ENCODE measurements around the gene DCLK1. TPM values are rescaled to one million over a fixed set of nuclear protein-coding genes. Genes with fewer than 3 reads are reported as not detected.

The DCLK1 gene
- total RNA-seq, 1 experiment from 2014 or later: 0.10 TPM

DNA sequence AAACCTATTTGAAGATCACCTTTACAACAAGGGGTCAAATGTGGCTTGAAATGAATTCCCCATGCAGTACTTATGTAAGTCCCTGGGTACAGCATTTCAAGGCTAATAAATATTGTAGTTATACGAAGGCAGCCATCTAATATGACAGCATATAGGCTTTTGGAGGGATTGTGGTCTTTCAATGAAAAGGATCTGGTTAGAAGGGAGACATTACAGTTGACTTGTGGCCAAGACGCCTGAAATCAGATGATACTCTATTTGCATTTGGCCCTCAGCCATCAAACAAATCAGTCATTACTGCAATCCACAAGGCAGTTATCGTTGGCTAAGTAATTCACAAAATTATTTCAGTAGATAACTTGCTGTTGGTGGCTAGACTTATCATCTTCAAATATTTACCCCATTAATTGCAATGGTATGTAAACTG, 242.7 kb downstream of the DCLK1 start:
- Histone ChIP-seq H3K4me3 (replicated peaks in 1 of 2; ENCODE audit: low read depth in 1 of 2, low read length in 2 of 2) (no peak overlapping the region), H3K27me3 (ENCODE audit: insufficient read depth, low read length) (peaks cover 56% of the 10 kb centered on the region), H3K9me2 (ENCODE audit: insufficient read depth) (no peaks in the 10 kb centered on the region), H3K4me2 (ENCODE audit: low read length) (no peak overlapping the region), H3K79me2 (ENCODE audit: insufficient read depth, low read length) (no peaks in the 10 kb centered on the region), H3K9ac (ENCODE audit: low read length) (no peak overlapping the region), H4K20me1 (ENCODE audit: insufficient read depth) (no peaks in the 10 kb centered on the region), H3K9me3 (ENCODE audit: control insufficient read depth in 1 of 2, insufficient read depth in 1 of 2, low read depth in 1 of 2, low read length in 2 of 2) (no peaks in the 10 kb centered on the region), H3K4me1 (ENCODE audit: control insufficient read depth in 1 of 2, insufficient read depth in 2 of 2, low read length in 2 of 2) (peaks cover 0 to 6% of the 10 kb centered on the region in 2 experiments; a peak in 1 of 4 replicates), H2AFZ (ENCODE audit: low read depth, low read length, poor library complexity, severe bottlenecking) (no peak overlapping the region), H3K27ac (ENCODE audit: low read depth, low read length) (no peak overlapping the region), H3K36me3 (ENCODE audit: control insufficient read depth in 1 of 2, insufficient read depth in 2 of 2, low read length in 2 of 2) (no peaks in the 10 kb centered on the region)
- ChIA-PET RAD21 (ENCODE audit: low non-redundant PET in 1 of 2, low total read pairs in 2 of 2, uncharacterized antibody in 2 of 2, unreplicated experiment in 2 of 2) (no interaction called here), CTCF (no interaction called here), POLR2A (no interaction called here)
- BruUV-seq (replicated peaks): no TSS peak
- DNase-seq (ENCODE audit: low read depth, low spot score) (no peak), ATAC-seq (no peak)
- intact Hi-C loops (cut with micrococcal nuclease): no loop called here
- TF ChIP-seq MAX (IDR thresholded peaks at IDR 0.05) (no peak), RAD21 (IDR thresholded peaks at IDR 0.05; ENCODE audit: low read depth) (no peak)

- Histone ChIP-seq H3K9me2 (ENCODE audit: insufficient read depth) (no peaks in the 10 kb centered on the region), H4K20me1 (ENCODE audit: insufficient read depth) (no peaks in the 10 kb centered on the region), H3K4me3 (replicated peaks in 1 of 2; ENCODE audit: low read depth in 1 of 2, low read length in 2 of 2) (no peak overlapping the region), H3K36me3 (ENCODE audit: control insufficient read depth in 1 of 2, insufficient read depth in 2 of 2, low read length in 2 of 2) (no peaks in the 10 kb centered on the region), H3K4me1 (ENCODE audit: control insufficient read depth in 1 of 2, insufficient read depth in 2 of 2, low read length in 2 of 2) (peaks cover 0 to 5% of the 10 kb centered on the region in 2 experiments; a peak in 1 of 4 replicates), H3K27ac (ENCODE audit: low read depth, low read length) (no peak overlapping the region), H2AFZ (ENCODE audit: low read depth, low read length, poor library complexity, severe bottlenecking) (no peak overlapping the region), H3K4me2 (ENCODE audit: low read length) (no peak overlapping the region), H3K9ac (ENCODE audit: low read length) (no peak overlapping the region), H3K27me3 (ENCODE audit: insufficient read depth, low read length) (peaks cover 43% of the 10 kb centered on the region), H3K79me2 (ENCODE audit: insufficient read depth, low read length) (no peaks in the 10 kb centered on the region), H3K9me3 (ENCODE audit: control insufficient read depth in 1 of 2, insufficient read depth in 1 of 2, low read depth in 1 of 2, low read length in 2 of 2) (no peaks in the 10 kb centered on the region)
- no peak for ATAC-seq
- RAD21 ChIA-PET (ENCODE audit: low non-redundant PET in 1 of 2, low total read pairs in 2 of 2, uncharacterized antibody in 2 of 2, unreplicated experiment in 2 of 2): interaction anchor here in 1 of 2 experiments (0.6 kb wide), 1 partner anchor 157 kb away, joined by 3 read pairs; no protein-coding TSS in a partner anchor
- intact Hi-C loops (cut with micrococcal nuclease): no loop called here
- CTCF ChIA-PET: no interaction called here
- no peak for DNase-seq (ENCODE audit: low read depth, low spot score)
- TF ChIP-seq MAX (IDR thresholded peaks at IDR 0.05) (no peak), SRF (IDR thresholded peaks at IDR 0.05; ENCODE audit: low read depth) (no peak), RAD21 (IDR thresholded peaks at IDR 0.05; ENCODE audit: low read depth) (no peak), ZFX (IDR thresholded peaks at IDR 0.05) (no peak), ZNF274 (IDR thresholded peaks at IDR 0.05; ENCODE audit: low read depth, low read length) (no peak), ZBTB33 (IDR thresholded peaks at IDR 0.05; ENCODE audit: extremely low read depth, insufficient replicate concordance, low read length) (no peak), REST (IDR thresholded peaks at IDR 0.05; ENCODE audit: low read depth) (no peak), EZH2phosphoT487 (IDR thresholded peaks at IDR 0.05; ENCODE audit: borderline replicate concordance) (no peak), SIN3A (IDR thresholded peaks at IDR 0.05; ENCODE audit: low read depth) (no peak), CBX3 (IDR thresholded peaks at IDR 0.05; ENCODE audit: low read depth) (no peak), CEBPB (IDR thresholded peaks at IDR 0.05; ENCODE audit: low read depth) (no peak), EZH2 (IDR thresholded peaks at IDR 0.05) (no peak), FOSL1 (IDR thresholded peaks at IDR 0.05; ENCODE audit: low read depth) (no peak), JUND (IDR thresholded peaks at IDR 0.05) (no peak)
- POLR2A ChIA-PET: no interaction called here
- no TSS peak for BruUV-seq (replicated peaks)
Measured at GRCh38 chr13:35887115-35887666, 244.0 kb downstream of the DCLK1 start.
